IMR-90 (cell line): ENCODE data around the gene R3HDM2. TPM values are rescaled to one million over a fixed set of nuclear protein-coding genes. Genes with fewer than 3 reads are reported as not detected.

ENCODE experiments used
- ATAC-seq: fragments of 200-7000 bp; cut with Tn5 transposase; 2 replicates; pipeline ENCODE4 v1.9.1; 2020; ENCODE audit warnings: low read depth, mild to moderate bottlenecking, moderate library complexity
- BruUV-seq: library from RNA; stranded (reverse); fragments of 400-500 nt; replicated peaks from 2 replicates; lab custom pipeline; 2021; lab: Mats Ljungman, UMichigan
- CTCF ChIA-PET: fragments of 300-600 bp; formaldehyde crosslinking; extraction: SDS; loops from one replicate; lab custom pipeline; 2021; ENCODE audit warnings: antibody characterized with exemption; lab: Yijun Ruan, JAX
- POLR2A ChIA-PET: fragments of 300-600 bp; sonication (Branson Sonifier 250); formaldehyde crosslinking; loops from one replicate; lab custom pipeline; 2022; ENCODE audit warnings: antibody characterized with exemption; ENCODE audit not compliant: unreplicated experiment; lab: Charles Lee
- DNase-seq: peaks from one replicate; pipeline ENCODE4 v3.0.0; 2013
- H2AFZ ChIP-seq: replicated peaks from 2 replicates; pipeline ENCODE3; 2013; ENCODE audit warnings: low read length, mild to moderate bottlenecking; ENCODE audit not compliant: poor library complexity
- H2AK5ac ChIP-seq: 2 replicates; pipeline ENCODE4 v1.6.1; 2013; ENCODE audit warnings: low read depth, low read length, inconsistent platforms
- H2AK9ac ChIP-seq: replicated peaks from 2 replicates; pipeline ENCODE3; 2013; ENCODE audit warnings: mild to moderate bottlenecking, low read depth, low read length, moderate library complexity; ENCODE audit not compliant: poor library complexity
- H2BK120ac ChIP-seq: 2 replicates; pipeline ENCODE4 v1.6.1; 2013; ENCODE audit warnings: low read depth, low read length, inconsistent platforms
- H2BK15ac ChIP-seq: 3 replicates; pipeline ENCODE4 v1.6.1; 2013; ENCODE audit warnings: low read depth, low read length, inconsistent platforms
- H2BK20ac ChIP-seq: 2 replicates; pipeline ENCODE4 v1.6.1; 2013; ENCODE audit warnings: low read depth, mild to moderate bottlenecking, inconsistent platforms, low read length, moderate library complexity
- H2BK5ac ChIP-seq: 2 replicates; pipeline ENCODE4 v1.6.1; 2013; ENCODE audit warnings: mild to moderate bottlenecking, low read depth, low read length, inconsistent platforms; ENCODE audit not compliant: poor library complexity, severe bottlenecking
- H3K14ac ChIP-seq: replicated peaks from 2 replicates; pipeline ENCODE4 v1.6.1; 2013; ENCODE audit warnings: low read depth, low read length, inconsistent platforms
- H3K18ac ChIP-seq: 2 replicates; pipeline ENCODE4 v1.6.1; 2013; ENCODE audit warnings: low read depth, low read length, control low read depth
- H3K23ac ChIP-seq: 2 replicates; pipeline ENCODE4 v1.6.1; 2013; ENCODE audit warnings: low read depth, low read length, inconsistent platforms
- H3K27ac ChIP-seq: 2 replicates; pipeline ENCODE4 v1.5.1; 2013; ENCODE audit warnings: mild to moderate bottlenecking, control low read depth, low read length; ENCODE audit not compliant: insufficient read depth
- H3K27me3 ChIP-seq: 2 replicates; pipeline ENCODE4 v1.6.1; 2013; ENCODE audit warnings: low read length; ENCODE audit not compliant: control insufficient read depth, insufficient read depth
- H3K36me3 ChIP-seq: 2 replicates; pipeline ENCODE4 v1.6.1; 2013; ENCODE audit warnings: low read length, mixed read lengths; ENCODE audit not compliant: control insufficient read depth, insufficient read depth
- H3K4ac ChIP-seq: 2 replicates; pipeline ENCODE4 v1.6.1; 2013; ENCODE audit warnings: low read depth, low read length, inconsistent platforms
- H3K4me1 ChIP-seq: 2 replicates; pipeline ENCODE4 v1.6.1; 2013; ENCODE audit warnings: low read length, mixed read lengths; ENCODE audit not compliant: control insufficient read depth, insufficient read depth
- H3K4me2 ChIP-seq: 2 replicates; pipeline ENCODE4 v1.6.1; 2013; ENCODE audit warnings: low read depth, mild to moderate bottlenecking, control low read depth, low read length, moderate library complexity
- H3K4me3 ChIP-seq: 2 replicates; pipeline ENCODE4 v1.5.1; 2013; ENCODE audit warnings: low read depth, mild to moderate bottlenecking, control low read depth, low read length, moderate library complexity; ENCODE audit not compliant: insufficient read depth
- H3K56ac ChIP-seq: 2 replicates; pipeline ENCODE4 v1.6.1; 2013; ENCODE audit warnings: low read length, inconsistent platforms; ENCODE audit not compliant: insufficient read depth; ENCODE audit errors: extremely low read depth
- H3K79me1 ChIP-seq, 2 experiments: 2 replicates each; pipeline ENCODE4 v1.6.1; 2013; ENCODE audit warnings: low read length in 2 of 2, inconsistent platforms in 1 of 2, low read depth in 1 of 2
- H3K9ac ChIP-seq: 2 replicates; pipeline ENCODE4 v1.6.1; 2013; ENCODE audit warnings: low read depth, low read length, control low read depth
- H3K9me1 ChIP-seq: 2 replicates; pipeline ENCODE4 v1.6.1; 2013; ENCODE audit warnings: low read length, inconsistent platforms; ENCODE audit not compliant: insufficient read depth
- H3K9me3 ChIP-seq: 2 replicates; pipeline ENCODE4 v1.6.1; 2013; ENCODE audit warnings: low read length; ENCODE audit not compliant: control insufficient read depth, insufficient read depth
- H4K20me1 ChIP-seq: 2 replicates; pipeline ENCODE4 v1.6.1; 2013; ENCODE audit warnings: low read length, inconsistent platforms; ENCODE audit not compliant: insufficient read depth
- H4K5ac ChIP-seq: 2 replicates; pipeline ENCODE4 v1.6.1; 2013; ENCODE audit warnings: mild to moderate bottlenecking, low read depth, low read length, control low read depth
- H4K8ac ChIP-seq, 2 experiments: 2 replicates each; pipeline ENCODE4 v1.6.1; 2013; ENCODE audit warnings: low read depth in 2 of 2, low read length in 2 of 2, control low read depth in 1 of 2, inconsistent platforms in 1 of 2
- H4K91ac ChIP-seq: 2 replicates; pipeline ENCODE4 v1.6.1; 2013; ENCODE audit warnings: low read depth, low read length, inconsistent platforms; ENCODE audit not compliant: insufficient read depth
- CEBPB ChIP-seq: IDR thresholded peaks from 2 replicates; pipeline ENCODE4 v1.6.1; 2012; ENCODE audit warnings: low read depth, low read length, improper control_type of control experiment
- SMC3 ChIP-seq: fragments of 150-350 bp; IDR thresholded peaks from 2 replicates; pipeline ENCODE4 v1.6.1; 2016; ENCODE audit warnings: low read depth, mild to moderate bottlenecking, antibody characterized with exemption, low read length, moderate library complexity
- WGBS, 2 experiments: methylation state at CpG; one replicate each; pipeline versions ENCODE4 v1.1.5 to v1.1.7; 2013; ENCODE audit warnings: missing lambda C conversion rate in 2 of 2; ENCODE audit not compliant: insufficient read length in 1 of 2; ENCODE audit errors: extremely low coverage in 2 of 2; 5-methylcytosine and 5-hydroxymethylcytosine counted together
- dilution Hi-C: fragments of 300-500 bp; cut with HindIII; formaldehyde crosslinking; loops from one replicate; pipeline ENCODE4 v1.14.3; 2018; ENCODE audit warnings: low sequenced_read_pairs; ENCODE audit not compliant: unreplicated experiment
- in situ Hi-C: fragments of 300-500 bp; cut with MboI; formaldehyde crosslinking; loops from 3 replicates; pipeline ENCODE4 v1.14.3; 2019; ENCODE audit warnings: low sequenced_read_pairs, inconsistent platforms, mixed read lengths
- intact Hi-C: fragments of 100-400 bp; cut with micrococcal nuclease; formaldehyde crosslinking; loops from 2 replicates; pipeline ENCODE4 v1.10.0; 2022
- polyA plus RNA-seq, 3 experiments: library from polyadenylated mRNA; depleted of rRNA; stranded (reverse); fragments of >200 nt; gene quantifications; 2 replicates each; pipeline ENCODE4 v1.2.3, GENCODE V29; 2012; ENCODE audit warnings: low replicate concordance in 1 of 3
- total RNA-seq: library from RNA; depleted of rRNA; stranded (reverse); fragments of >200 nt; gene quantifications from 2 replicates; pipeline ENCODE4 v1.2.3, GENCODE V29; 2012

R3HDM2 gene
- total and polyA plus RNA-seq, 2 of the 4 experiments (the other 2 are of a cell fraction) = 7.5 to 28.4 TPM

- Histone ChIP-seq H2BK15ac (no peak overlapping the region), H3K27ac (no peak overlapping the region), H2BK5ac (no peak overlapping the region), H3K18ac (no peak overlapping the region), H3K9me1 (no peaks in the 10 kb centered on the region), H2BK20ac (no peak overlapping the region), H3K79me1 (peaks cover 6 to 10% of the 10 kb centered on the region in 2 experiments; a peak in 2 of 4 replicates), H3K4me2 (peak overlapping the region; percentile 61), H3K23ac (peak overlapping the region; percentile 63; the same call in 1 of the 2 replicates), H3K4me1 (peaks cover 4% of the 10 kb centered on the region; the same call in 1 of the 2 replicates), H2BK120ac (no peak overlapping the region), H3K4me3 (no peak overlapping the region), H3K9ac (no peak overlapping the region), H2AK5ac (no peak overlapping the region), H3K56ac (no peak overlapping the region), H3K36me3 (no peaks in the 10 kb centered on the region), H4K5ac (no peak overlapping the region), H2AFZ (peak overlapping the region; percentile 76), H3K4ac (peak overlapping the region; percentile 18; the same call in 1 of the 2 replicates), H3K9me3 (no peaks in the 10 kb centered on the region), H4K91ac (no peak overlapping the region), H2AK9ac (no peak overlapping the region), H4K20me1 (no peaks in the 10 kb centered on the region), H3K14ac (0 out of 2 replicates have a peak overlapping the region, but pooled peaks have one; percentile 2), H4K8ac (peak overlapping the region in 1 of 2 experiments; percentile 19; a peak in 1 of 4 replicates), H3K27me3 (no peaks in the 10 kb centered on the region)
- ATAC-seq (peak; percentile 84), DNase-seq (peak; percentile 54)
- BruUV-seq = no TSS peak
- WGBS, 2 experiments = no CpG with 5 or more reads among the region's 7 CpGs
- dilution Hi-C loops (no loop called here), in situ Hi-C loops (no loop called here), intact Hi-C loops (no loop called here)
- POLR2A ChIA-PET = interaction anchor here (0.5 kb wide), 1 partner anchor 11 kb away, joined by 3 read pairs; no protein-coding TSS in a partner anchor
- CTCF ChIA-PET = interaction anchor here (0.7 kb wide), 1 partner anchor 32 kb away, joined by 3 read pairs; no protein-coding TSS in a partner anchor
- TF ChIP-seq SMC3 = no peak
- TF ChIP-seq CEBPB = peak; percentile 77
Observed at GRCh38 chr12:57342207-57342691, 88.6 kb downstream of the R3HDM2 start.
